AG09319 (cell line): Measurements from ENCODE around the gene CHST12.

Experiments
- DNase-seq: peaks from one replicate; pipeline ENCODE4 v3.0.0-alpha.2; 2010; ENCODE audit warnings: low read depth; ENCODE audit errors: extremely low read depth
- TF ChIP-seq, protein P1 (sequence below): IDR thresholded peaks from 2 replicates; pipeline ENCODE4 v1.5.1; 2011; ENCODE audit warnings: low read depth, mild to moderate bottlenecking, inconsistent platforms, low read length, moderate library complexity

Gene CHST12

DNA sequence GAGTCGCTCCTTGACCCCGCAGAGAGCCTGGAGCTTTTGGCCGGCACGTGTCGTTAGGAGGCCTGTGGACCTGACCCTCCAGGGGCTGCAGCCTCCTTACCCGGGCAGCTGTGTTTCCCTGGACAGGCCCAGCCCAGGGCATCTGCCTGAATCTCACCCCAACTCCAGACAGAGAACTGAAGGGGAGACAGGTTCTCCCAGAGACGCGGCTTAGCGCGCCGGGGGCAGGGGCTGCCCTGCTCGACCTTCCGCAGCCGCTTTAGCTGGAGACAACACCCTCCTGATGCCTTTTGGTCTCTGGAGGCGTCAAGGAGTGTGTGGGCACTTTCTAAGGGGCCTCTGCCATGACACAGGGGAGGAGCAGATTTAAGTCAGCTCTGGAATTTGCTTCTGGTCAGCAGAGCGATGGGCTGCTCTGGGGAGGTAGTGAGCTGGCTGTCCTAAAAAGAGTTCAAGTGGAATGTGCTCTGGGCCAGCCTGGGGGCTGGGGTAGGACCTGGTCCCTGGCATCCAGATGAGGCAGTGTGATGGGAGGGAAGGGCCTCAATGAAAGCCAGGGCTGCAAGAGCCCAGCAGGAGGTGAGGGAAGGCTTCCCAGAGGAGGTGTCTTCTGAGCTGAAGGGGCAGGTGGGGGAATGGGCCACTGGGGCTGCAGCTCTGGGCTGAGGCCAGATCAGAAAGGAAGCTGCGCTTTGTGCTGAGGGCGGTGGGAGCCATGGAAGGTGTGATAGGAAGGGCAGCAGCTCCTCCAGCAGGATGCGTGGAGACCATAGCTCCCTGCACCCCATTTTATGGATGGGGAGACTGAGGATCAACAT, 67.0 kb downstream of the CHST12 start:
- TF ChIP-seq, protein P1, sequence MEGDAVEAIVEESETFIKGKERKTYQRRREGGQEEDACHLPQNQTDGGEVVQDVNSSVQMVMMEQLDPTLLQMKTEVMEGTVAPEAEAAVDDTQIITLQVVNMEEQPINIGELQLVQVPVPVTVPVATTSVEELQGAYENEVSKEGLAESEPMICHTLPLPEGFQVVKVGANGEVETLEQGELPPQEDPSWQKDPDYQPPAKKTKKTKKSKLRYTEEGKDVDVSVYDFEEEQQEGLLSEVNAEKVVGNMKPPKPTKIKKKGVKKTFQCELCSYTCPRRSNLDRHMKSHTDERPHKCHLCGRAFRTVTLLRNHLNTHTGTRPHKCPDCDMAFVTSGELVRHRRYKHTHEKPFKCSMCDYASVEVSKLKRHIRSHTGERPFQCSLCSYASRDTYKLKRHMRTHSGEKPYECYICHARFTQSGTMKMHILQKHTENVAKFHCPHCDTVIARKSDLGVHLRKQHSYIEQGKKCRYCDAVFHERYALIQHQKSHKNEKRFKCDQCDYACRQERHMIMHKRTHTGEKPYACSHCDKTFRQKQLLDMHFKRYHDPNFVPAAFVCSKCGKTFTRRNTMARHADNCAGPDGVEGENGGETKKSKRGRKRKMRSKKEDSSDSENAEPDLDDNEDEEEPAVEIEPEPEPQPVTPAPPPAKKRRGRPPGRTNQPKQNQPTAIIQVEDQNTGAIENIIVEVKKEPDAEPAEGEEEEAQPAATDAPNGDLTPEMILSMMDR: no peak

DNA sequence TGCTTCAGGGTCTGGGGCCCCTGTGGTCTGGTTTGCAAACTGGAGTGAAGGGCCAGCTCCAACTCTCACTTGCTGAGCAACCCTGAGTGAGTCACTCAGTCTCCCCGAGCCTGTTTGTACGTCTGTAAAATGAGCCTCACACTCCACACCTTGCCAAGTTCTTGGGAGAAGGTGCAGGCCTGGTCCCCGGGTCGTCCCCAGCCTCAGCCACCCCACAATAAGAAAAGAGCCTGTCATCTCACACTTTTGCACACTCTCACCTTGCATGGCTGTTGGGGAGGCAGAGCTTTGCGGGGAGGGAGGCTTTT, 67.6 kb downstream of the CHST12 start:
- DNase-seq: no peak
- TF ChIP-seq, protein P1: no peak

More for the DNA sequence above, 67.0 kb downstream of the CHST12 start:
- no peak for DNase-seq

DNA sequence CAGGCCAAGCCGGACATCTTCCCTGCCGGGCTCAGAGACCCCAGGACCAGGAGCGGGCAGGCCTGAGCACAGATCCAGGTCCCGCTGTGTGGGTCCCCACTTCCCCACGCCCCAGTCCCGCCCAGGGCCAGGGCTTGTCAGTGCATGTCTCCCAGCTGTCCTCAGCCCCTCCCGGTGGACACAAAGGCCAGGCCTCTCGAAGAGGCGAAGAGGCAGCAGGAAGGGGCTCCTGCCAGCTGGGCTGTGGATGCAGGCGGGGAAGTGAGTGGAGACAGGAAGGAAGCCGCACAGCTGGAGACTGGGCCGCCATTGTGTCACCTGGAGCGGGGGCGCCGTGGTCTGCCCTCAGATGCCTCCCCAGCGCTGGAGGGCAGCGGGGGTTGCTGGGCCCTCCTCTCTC, 68.0 kb downstream of the CHST12 start:
- TF ChIP-seq, protein P1: no peak
- DNase-seq: no peak

DNA sequence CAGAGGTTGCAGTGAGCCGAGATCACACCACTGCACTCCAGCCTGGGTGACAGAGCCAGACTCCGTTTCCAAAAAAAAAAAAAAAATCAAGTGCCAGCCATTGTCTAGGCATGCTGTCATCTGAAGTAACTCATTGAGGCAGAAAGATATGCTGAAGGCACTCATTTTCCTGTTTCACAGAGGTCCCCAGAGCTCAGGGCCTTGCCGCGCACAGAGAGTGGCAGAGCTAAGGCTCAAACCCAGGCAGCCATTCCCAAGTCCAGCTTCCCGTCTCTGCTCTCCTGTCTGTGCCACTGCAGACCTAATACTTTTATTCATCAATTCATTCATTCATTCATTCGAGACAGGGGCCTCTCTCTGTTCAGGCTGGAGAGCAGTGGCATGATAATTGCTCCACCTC, 69.3 kb downstream of the CHST12 start:
- TF ChIP-seq, protein P1: no peak
- no peak for DNase-seq

DNA sequence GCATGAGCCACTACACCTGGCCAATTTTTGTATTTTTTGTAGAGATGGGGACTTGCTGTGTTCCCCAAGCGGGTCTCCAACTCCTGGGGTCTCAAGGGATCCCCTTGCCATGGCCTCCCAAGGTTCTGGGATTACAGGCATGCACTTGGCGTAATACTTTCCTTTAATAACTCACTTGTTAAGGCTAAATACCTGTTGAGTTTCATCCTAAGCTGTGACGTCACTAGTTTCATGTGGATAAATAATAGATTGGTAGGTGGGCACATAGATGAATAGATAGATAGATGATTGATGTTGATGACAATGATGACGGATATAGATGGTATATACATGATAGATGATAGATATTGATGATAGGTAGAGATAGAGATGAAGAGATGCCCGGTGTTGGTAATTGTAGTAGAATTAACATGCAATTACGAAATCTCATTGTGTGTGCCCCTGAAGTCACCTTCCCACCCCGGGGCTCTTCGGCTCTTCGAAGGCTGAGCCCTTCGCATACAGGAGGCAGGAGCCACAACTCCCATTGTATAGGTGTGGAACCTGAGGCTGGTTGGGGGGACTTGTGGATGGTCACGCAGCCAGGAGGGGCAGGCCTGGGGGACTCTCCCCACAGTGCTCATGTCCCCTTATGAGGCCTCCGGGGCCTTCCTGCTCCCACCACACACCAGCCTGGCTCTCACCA, 70.2 kb downstream of the CHST12 start:
- no peak for DNase-seq
- TF ChIP-seq, protein P1: no peak

DNA sequence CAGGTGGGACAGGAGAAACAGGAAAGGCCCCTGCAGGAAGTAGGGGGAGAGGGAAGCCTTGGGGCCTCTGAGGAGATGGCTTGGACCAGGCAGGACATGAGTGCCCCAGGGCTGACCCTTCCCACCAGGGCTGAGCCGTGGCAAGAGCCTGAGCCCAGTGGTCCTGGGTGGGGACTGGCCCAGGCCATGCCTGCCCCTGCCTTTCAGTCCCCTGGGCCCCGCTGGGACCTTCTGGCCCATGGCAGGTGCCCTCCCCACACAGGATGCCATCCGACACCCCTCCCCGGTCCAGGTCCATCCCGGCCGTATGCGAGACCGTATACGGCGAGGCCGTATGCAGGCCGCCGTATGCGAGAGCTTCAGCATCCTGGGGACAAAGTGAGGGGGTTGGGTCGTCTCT, 70.8 kb downstream of the CHST12 start:
- TF ChIP-seq, protein P1: no peak
- DNase-seq: no peak
